Gastrocnemius medialis (tissue), 4 donors: ENCODE results near the gene IL15.

Experiments used
- POLR2A ChIP-seq, 2 donors: fragments of 450-650 bp; IDR thresholded peaks; one replicate each; pipeline ENCODE4 v1.6.1; 2017; ENCODE audit warnings: antibody characterized with exemption in 2 of 2, mild to moderate bottlenecking in 2 of 2, moderate library complexity in 2 of 2
- TF ChIP-seq, protein P1 (sequence below), 5 experiments: fragments of 450-650 bp in 3 of 5; fragments of 200-600 bp in 2 of 5; sonication (generic) in 2 of 5; IDR thresholded peaks in 4 of 5; conservative IDR thresholded peaks in 1 of 5; 1 replicate in 4 of 5; 2 replicates in 1 of 5; pipeline ENCODE4 v1.5.1; 2016 to 2019; ENCODE audit warnings: antibody characterized with exemption in 5 of 5, mild to moderate bottlenecking in 3 of 5, moderate library complexity in 3 of 5

DNA sequence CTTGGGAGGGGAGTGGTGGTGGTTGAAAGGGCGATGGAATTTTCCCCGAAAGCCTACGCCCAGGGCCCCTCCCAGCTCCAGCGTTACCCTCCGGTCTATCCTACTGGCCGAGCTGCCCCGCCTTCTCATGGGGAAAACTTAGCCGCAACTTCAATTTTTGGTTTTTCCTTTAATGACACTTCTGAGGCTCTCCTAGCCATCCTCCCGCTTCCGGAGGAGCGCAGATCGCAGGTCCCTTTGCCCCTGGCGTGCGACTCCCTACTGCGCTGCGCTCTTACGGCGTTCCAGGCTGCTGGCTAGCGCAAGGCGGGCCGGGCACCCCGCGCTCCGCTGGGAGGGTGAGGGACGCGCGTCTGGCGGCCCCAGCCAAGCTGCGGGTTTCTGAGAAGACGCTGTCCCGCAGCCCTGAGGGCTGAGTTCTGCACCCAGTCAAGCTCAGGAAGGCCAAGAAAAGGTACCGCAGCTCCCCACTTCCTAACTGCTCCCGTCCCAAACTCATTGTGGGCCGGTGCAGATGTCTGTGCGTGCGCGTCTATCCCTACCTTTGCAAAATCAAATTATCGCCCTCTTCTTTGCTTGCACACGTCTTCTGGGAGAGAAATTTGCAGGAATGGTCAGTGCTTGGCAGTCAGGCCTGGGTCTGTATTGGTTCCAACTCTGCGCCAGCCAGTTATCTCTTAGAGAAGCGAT, 533 bp downstream of the IL15 start:
- TF ChIP-seq, protein P1, sequence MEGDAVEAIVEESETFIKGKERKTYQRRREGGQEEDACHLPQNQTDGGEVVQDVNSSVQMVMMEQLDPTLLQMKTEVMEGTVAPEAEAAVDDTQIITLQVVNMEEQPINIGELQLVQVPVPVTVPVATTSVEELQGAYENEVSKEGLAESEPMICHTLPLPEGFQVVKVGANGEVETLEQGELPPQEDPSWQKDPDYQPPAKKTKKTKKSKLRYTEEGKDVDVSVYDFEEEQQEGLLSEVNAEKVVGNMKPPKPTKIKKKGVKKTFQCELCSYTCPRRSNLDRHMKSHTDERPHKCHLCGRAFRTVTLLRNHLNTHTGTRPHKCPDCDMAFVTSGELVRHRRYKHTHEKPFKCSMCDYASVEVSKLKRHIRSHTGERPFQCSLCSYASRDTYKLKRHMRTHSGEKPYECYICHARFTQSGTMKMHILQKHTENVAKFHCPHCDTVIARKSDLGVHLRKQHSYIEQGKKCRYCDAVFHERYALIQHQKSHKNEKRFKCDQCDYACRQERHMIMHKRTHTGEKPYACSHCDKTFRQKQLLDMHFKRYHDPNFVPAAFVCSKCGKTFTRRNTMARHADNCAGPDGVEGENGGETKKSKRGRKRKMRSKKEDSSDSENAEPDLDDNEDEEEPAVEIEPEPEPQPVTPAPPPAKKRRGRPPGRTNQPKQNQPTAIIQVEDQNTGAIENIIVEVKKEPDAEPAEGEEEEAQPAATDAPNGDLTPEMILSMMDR (IDR thresholded peaks at IDR 0.05 in 4 of 5, conservative IDR thresholded peaks at IDR 0.05 in 1 of 5) = no peak
- no peak for TF ChIP-seq POLR2A (IDR thresholded peaks at IDR 0.05)
